Measurements from ENCODE around the gene PGBD5.

The PGBD5 gene

GRCh38 chr1:230278871-230279582 is 147.1 kb downstream of the PGBD5 start:
- no peak for DNase-seq (ENCODE audit: low spot score)

- DNase-seq (ENCODE audit: low spot score): no peak
Measured at GRCh38 chr1:230278376-230278775, 147.8 kb downstream of the PGBD5 start.

- no peak for DNase-seq (ENCODE audit: low spot score)
Measured at GRCh38 chr1:230277201-230278025, 148.7 kb downstream of the PGBD5 start.

GRCh38 chr1:230276401-230276800 is 149.7 kb downstream of the PGBD5 start:
- DNase-seq (ENCODE audit: low spot score): no peak

GRCh38 chr1:230274254-230274653 is 151.9 kb downstream of the PGBD5 start:
- no peak for DNase-seq (ENCODE audit: low spot score)

GRCh38 chr1:230273141-230273710 is 152.9 kb downstream of the PGBD5 start:
- no peak for DNase-seq (ENCODE audit: low spot score)

- DNase-seq (ENCODE audit: low spot score): no peak
Measured at GRCh38 chr1:230272557-230272956, 153.6 kb downstream of the PGBD5 start.

GRCh38 chr1:230271300-230272035 is 154.7 kb downstream of the PGBD5 start:
- no peak for DNase-seq (ENCODE audit: low spot score)

- DNase-seq (ENCODE audit: low spot score): no peak
Measured at GRCh38 chr1:230270559-230271281, 155.4 kb downstream of the PGBD5 start.

- DNase-seq (ENCODE audit: low spot score): no peak
Measured at GRCh38 chr1:230270185-230270558, 156.0 kb downstream of the PGBD5 start.

GRCh38 chr1:230268371-230269170 is 157.6 kb downstream of the PGBD5 start:
- peak; percentile 90 for DNase-seq (ENCODE audit: low spot score)

- DNase-seq (ENCODE audit: low spot score): no peak
Measured at GRCh38 chr1:230267338-230268065, 158.6 kb downstream of the PGBD5 start.

GRCh38 chr1:230266456-230266855 is 159.7 kb downstream of the PGBD5 start:
- no peak for DNase-seq (ENCODE audit: low spot score)

GRCh38 chr1:230265200-230266115 is 160.7 kb downstream of the PGBD5 start:
- DNase-seq (ENCODE audit: low spot score): no peak
